ENCODE results near the gene GSN. TPM values are rescaled to one million over a fixed set of nuclear protein-coding genes. Genes with fewer than 3 reads are reported as not detected.

Gene GSN
- polyA plus RNA-seq, 1 of the 3 experiments (the other 2 are of a cell fraction), result 168 TPM

- no peak for TF ChIP-seq NRF1 (IDR thresholded peaks at IDR 0.05; ENCODE audit: low read depth, low read length)
- TF ChIP-seq, protein P1, sequence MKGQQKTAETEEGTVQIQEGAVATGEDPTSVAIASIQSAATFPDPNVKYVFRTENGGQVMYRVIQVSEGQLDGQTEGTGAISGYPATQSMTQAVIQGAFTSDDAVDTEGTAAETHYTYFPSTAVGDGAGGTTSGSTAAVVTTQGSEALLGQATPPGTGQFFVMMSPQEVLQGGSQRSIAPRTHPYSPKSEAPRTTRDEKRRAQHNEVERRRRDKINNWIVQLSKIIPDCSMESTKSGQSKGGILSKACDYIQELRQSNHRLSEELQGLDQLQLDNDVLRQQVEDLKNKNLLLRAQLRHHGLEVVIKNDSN (IDR thresholded peaks at IDR 0.05; ENCODE audit: borderline replicate concordance, low read depth), result no peak
- TF ChIP-seq, protein P2, sequence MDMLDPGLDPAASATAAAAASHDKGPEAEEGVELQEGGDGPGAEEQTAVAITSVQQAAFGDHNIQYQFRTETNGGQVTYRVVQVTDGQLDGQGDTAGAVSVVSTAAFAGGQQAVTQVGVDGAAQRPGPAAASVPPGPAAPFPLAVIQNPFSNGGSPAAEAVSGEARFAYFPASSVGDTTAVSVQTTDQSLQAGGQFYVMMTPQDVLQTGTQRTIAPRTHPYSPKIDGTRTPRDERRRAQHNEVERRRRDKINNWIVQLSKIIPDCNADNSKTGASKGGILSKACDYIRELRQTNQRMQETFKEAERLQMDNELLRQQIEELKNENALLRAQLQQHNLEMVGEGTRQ (IDR thresholded peaks at IDR 0.05; ENCODE audit: borderline replicate concordance, low read depth, low read length), result no peak
These were observed 50.8 kb downstream of the GSN start (continued) for GRCh38 chr9:121318631-121319382.

GRCh38 chr9:121319383-121319780 is 51.4 kb downstream of the GSN start:
- ChIA-PET POLR2A (no interaction called here), CTCF (interaction anchor here (0.6 to 5.3 kb wide), 82 partner anchors 8 to 629 kb away, joined by 3 to 316 read pairs (median 7); partner anchors contain the start of genes GGTA1 and GSN)
- no peaks in the 10 kb centered on the region for H3K27me3 ChIP-seq (ENCODE audit: insufficient read depth)
- H3K4me1 ChIP-seq (ENCODE audit: control insufficient read depth in 1 of 2, insufficient read depth in 2 of 2, low read depth in 1 of 2, low read length in 1 of 2), result no peaks in the 10 kb centered on the region; a peak in 1 of 4 replicates
- H3K27ac ChIP-seq (ENCODE audit: low read depth in 2 of 2, low read length in 1 of 2), result peak overlapping the region in 1 of 2 experiments; percentile 33; a peak in 1 of 4 replicates
- H3K36me3 ChIP-seq (replicated peaks in 1 of 2; ENCODE audit: control insufficient read depth in 1 of 2, insufficient read depth in 2 of 2, low read length in 1 of 2), result peaks cover 25 to 34% of the 10 kb centered on the region in 2 experiments
- no peak for DNase-seq
- peaks cover 10% of the 10 kb centered on the region for H3F3A ChIP-seq (replicated peaks; ENCODE audit: insufficient read depth)
- H3K9ac ChIP-seq, result no peak overlapping the region
- H3K4me3 ChIP-seq (ENCODE audit: low read depth in 2 of 2, low read length in 1 of 2), result no peak overlapping the region
- H2AFZ ChIP-seq (ENCODE audit: low read depth), result no peak overlapping the region
- H3K9me3 ChIP-seq, result no peaks in the 10 kb centered on the region
- no peaks in the 10 kb centered on the region for H4K20me1 ChIP-seq (ENCODE audit: insufficient read depth)
- TF ChIP-seq NRF1 (IDR thresholded peaks at IDR 0.05; ENCODE audit: low read depth, low read length) (no peak), MAX (IDR thresholded peaks at IDR 0.05; ENCODE audit: low read depth) (no peak), GABPA (IDR thresholded peaks at IDR 0.05; ENCODE audit: low read depth) (no peak), MXI1 (IDR thresholded peaks at IDR 0.05; ENCODE audit: low read depth, low read length) (no peak), REST (IDR thresholded peaks at IDR 0.05; ENCODE audit: low read depth, low read length) (no peak), PBX3 (IDR thresholded peaks at IDR 0.05) (no peak), RCOR1 (IDR thresholded peaks at IDR 0.05; ENCODE audit: low read length) (no peak), EP300 (IDR thresholded peaks at IDR 0.05; ENCODE audit: borderline replicate concordance in 1 of 2, low read depth in 1 of 2, low read length in 1 of 2) (no peak), POLR2AphosphoS5 (IDR thresholded peaks at IDR 0.05; ENCODE audit: low read depth, low read length) (no peak), CTCF (IDR thresholded peaks at IDR 0.05) (no peak), FOXM1 (IDR thresholded peaks at IDR 0.05; ENCODE audit: low read depth) (no peak)
- no peak overlapping the region for H3K4me2 ChIP-seq
- H3K79me2 ChIP-seq (ENCODE audit: insufficient read depth), result no peaks in the 10 kb centered on the region; the same call in 1 of the 2 replicates
- 87% methylated on average over 5 of the region's 5 CpGs for WGBS (ENCODE audit: low lambda C conversion rate)
- H3K9me2 ChIP-seq, result no peaks in the 10 kb centered on the region
